NCI-H345 (cell line): ENCODE data around the gene ALG11.
"Not testable (repeated sequence)": the region's sequence is repeated elsewhere in the genome, so short reads cannot be mapped to it uniquely, and the experiment has no call there.

Experiments used
- DNase-seq: peaks from one replicate; lab custom pipeline; 2025; lab: John Stamatoyannopoulos, UW

The ALG11 gene, protein sequence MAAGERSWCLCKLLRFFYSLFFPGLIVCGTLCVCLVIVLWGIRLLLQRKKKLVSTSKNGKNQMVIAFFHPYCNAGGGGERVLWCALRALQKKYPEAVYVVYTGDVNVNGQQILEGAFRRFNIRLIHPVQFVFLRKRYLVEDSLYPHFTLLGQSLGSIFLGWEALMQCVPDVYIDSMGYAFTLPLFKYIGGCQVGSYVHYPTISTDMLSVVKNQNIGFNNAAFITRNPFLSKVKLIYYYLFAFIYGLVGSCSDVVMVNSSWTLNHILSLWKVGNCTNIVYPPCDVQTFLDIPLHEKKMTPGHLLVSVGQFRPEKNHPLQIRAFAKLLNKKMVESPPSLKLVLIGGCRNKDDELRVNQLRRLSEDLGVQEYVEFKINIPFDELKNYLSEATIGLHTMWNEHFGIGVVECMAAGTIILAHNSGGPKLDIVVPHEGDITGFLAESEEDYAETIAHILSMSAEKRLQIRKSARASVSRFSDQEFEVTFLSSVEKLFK

DNA sequence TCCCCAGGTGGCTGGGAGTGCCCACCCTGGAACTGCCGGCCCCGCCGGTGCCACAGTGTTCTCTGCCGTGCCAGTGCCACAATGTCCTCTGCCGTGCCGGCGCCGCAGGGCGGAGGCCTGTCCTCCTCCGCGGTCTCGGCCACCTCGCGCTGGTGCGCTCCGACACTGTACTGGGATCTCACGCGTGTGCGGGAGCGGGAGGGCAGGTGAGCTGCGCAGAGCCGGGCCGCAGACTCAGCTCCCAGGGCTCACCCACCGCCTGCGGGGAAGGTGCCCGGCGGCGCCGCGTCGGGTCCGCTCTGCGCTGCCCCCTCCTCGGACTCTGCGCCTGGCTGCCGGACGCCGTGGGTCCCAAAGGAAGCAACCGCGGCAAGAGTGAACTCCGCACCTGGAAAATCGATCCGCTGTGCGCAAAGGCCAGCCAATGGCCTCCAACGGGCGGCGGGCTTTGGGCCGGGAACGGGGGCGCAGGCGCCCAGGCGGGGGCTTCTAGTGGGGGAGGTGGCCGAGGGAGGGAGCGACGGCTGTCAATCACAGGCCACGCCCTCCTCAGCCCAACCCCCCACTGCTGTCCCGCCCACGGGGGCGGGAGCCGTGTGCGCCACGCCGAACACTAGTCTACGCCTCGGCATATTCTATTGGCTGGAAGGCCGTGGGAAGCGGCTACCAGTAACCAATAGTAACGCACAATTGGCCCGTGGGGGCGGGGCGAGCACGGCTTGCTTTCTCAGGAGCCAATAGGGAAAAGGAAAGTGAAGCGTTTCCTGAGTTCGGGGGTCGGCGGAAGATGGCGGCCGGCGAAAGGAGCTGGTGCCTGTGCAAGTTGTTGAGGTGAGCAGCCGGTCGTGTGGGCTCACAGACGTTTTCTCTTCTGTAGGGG lies at the start of gene ALG11:
Gene ALG11, plus strand, starts transcription at position 767 of the 880 bp plus-strand sequence. Its CDS starts 21 bp downstream, at position 788.
- DNase-seq = peak; percentile 95

DNA sequence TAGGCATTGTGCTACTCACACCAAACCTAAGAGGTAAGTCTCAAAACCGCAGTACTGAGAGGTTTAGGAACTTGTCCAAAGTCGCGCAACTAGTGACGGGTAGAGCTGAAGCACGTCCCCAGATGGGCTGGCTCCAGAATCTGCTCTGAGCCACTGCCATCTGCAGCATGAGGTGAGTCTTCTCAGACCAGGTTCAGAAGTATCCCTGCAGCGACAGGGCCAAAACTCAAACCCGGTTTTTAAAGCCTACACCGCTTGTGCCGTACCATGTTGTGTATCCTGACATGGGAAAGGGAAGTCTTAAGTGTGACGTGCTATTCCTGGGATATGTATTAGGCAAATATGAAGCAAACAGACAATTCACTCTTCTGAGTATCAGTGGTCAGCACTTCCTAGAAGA lies 46.0 kb upstream of the ALG11 start:
- no peak for DNase-seq

DNA sequence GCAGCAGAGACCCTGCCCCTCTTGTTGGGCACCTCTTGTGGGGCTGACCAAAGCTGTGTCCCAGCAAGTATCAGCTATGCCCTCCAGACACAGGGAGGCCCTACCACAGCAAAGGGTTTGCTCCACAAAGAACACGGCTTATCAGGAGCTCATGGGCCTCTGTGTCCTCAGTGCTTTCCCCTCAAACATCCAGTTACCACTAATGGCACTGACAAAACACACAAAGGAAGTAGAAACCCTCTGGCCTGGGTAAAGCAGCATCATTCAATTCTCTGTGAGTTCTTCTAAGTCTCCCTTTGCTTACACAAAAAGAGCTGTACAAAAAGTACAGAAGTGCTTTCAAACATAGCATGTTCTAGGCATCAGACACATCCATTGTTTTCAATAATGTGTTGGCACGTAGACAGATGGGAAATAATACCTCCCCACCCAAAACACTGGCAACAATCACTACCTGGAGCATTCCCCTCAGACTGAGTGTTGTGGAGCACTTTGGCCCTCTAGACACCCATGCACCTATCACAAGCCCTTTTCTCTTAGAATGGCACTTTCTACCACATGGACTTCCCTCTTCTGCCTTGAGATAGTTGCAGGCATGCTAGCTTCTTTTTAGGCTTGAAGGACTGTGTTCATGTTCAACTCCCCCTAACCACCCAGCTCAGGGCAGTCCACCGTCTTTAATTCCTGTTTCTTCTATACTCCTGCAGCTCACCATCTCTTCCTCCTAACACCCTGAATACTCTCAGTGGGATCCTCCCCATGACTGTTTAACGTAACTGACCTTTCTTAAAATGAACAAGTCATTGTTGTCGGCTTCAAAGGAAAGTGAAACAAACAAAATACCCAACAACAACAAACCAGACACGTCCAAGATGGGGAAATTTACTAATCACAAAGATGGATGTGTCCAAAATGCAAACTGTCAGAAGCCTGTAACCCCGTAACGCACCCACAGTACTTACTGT lies 44.4 kb upstream of the ALG11 start:
- no peak for DNase-seq

DNA sequence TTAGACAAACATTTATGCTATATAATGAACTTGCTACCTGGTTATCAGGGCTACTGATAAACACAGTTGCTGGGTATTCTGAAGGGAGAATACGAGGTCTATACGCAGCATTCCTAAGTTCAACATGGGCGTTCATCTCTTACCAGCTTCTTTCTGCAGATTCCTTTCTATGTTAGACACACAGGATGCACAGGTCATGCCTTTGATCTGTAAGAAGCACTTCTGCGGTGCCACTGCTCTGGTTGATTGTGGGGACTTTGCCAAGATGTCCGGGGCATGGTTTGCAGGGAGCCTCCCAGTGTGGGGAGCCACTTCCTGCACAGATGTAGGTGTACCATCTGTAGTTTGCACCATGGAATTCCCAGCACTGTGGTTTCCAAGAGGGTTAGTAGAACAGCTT lies 41.8 kb upstream of the ALG11 start:
- no peak for DNase-seq

DNA sequence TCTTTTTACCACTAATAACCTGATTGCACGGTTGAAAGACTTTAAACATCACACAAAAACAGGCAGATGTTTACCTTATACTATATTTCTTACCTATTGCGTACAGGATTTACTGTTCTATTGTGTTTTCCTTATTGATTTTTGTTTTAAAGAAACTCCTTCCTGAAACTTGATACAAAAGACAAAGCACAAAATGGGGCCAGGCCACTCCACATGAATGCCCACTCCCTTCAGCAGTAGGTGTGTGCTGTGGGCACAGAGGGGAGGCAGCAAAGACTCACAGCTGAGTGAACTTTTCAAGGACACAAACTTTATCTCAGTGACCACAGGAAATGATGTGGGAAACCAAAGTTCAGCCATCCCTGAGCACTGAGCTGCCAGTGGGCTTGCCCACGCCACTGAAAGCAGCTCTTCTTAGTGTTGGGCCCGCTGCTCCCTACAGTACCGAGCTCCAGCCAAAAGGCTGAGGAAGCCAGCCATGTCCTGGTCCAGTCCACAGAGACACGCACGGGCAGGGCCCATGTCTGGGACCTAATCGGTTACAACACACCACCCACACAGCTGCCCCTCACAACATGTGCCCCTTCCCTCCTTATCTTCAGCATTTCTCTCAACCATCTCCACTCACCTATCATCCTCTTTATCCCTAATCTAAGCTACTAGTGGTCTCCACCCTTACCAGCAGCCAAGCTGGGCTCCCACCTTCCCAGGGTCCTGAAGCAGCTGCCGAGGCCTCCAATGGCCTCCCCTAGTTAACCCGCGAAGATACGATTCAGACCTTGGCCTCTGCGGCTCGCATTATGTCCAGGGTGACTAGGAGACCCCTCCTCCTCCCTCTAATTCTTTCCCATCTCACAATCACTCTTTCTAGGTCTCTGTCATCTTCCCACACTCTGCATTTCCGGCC lies 40.4 kb upstream of the ALG11 start:
- peak; percentile 22 for DNase-seq

DNA sequence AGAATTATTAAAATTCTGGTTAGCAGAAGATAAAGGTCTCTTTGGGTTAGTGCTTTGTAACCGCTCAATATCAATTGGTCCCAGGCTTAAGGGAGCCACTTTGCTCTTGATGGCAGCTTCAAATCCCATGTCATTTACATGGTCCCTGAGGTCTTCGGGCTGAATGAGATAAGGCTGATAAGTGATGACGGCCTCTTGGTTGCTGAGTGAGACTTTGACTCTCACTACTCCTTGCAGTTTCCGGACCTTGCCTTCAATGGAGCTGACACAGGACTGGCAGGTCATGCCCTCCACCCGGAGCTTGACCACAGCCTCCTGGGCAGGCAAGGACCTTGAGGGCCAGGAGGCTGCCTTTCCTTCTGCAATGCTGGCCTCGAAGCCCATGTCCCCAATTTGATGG lies 37.7 kb upstream of the ALG11 start:
- DNase-seq = no peak

DNA sequence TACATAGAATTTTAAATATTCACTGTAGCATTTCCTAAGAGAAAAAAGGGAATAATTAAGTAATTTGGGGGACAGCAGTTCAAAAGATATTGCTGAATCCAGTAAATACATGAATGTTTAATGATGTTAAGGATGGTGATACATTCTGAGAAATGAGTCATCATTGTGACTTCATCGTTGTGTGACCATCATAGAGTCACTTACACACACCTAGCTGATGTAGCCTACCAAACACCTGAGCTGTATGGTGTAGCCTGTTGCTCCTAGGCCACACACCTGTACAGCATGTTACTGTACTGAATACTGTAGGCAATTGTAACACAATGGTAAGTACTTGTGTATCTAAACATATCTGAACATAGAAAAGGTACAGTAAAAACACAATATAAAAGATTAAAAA lies 35.8 kb upstream of the ALG11 start:
- DNase-seq = no peak

DNA sequence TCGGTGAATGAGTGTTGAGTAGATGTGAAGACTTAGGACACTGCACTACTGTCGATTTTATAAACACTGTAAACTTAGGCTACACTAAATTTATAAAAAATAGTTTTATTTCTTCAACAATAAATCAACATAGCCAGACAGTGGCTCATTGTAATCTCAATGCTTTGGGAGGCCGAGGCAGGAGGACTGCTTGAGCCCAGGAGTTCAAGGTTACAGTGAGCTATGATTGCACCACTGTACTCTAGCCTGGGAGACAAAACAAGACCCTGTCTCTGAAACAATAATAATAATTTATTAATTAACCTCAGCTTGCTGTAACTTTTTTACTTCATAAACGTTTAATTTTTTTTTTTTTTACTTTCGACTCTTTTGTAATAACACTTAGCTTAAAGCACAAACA lies 35.3 kb upstream of the ALG11 start:
- DNase-seq = no peak

DNA sequence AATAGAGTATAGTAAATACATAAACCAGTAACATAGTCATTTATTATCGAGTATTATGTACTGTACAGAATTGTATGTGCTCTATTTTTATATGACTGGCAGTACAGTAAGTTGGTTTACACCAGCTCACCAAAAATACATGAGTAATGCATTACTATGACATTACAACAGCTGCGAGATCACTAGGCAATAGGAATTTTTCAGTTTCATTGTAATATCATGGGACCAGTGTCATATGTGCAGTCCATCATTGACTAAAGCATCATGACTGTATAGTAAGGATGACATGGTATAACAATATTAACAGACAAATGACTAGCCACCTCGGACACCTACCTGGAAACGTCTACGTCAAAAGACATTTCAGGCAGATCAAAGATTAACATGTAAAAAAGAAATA lies 34.6 kb upstream of the ALG11 start:
- DNase-seq = no peak

DNA sequence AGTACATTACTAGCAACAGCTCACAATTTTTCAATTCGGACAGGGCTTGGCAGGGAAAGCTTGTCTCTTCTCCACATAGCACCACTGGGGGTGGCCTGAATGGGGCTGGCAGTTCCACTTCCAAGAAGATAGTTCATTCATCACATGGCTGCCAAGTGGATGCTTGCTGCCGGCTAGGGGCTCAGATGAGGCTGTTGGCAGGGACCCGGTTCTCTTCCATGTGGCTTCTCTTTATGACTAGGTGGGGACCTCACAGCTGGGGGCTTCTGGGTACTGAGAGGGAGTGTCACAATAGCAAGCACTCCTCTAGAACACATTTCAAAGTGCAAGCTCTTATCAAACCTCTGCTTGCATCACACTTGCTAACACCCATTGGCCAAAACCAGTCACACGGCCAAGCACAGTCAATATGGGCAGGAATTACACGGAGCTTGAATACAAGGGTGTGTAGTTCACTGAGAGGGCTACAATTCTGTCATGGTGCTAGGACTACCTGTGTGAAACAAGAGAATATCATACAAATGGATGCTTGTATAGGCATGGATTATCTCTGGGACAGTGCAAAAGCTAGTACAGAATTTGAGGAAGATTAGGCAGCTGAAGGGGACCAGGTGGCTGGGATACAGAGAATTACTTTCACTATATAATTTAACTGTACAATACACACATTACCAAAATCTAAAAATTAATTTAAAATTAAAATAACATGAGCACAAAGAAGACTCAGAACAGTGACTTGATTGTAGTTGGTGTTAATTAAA lies 33.2 kb upstream of the ALG11 start:
- no peak for DNase-seq

DNA sequence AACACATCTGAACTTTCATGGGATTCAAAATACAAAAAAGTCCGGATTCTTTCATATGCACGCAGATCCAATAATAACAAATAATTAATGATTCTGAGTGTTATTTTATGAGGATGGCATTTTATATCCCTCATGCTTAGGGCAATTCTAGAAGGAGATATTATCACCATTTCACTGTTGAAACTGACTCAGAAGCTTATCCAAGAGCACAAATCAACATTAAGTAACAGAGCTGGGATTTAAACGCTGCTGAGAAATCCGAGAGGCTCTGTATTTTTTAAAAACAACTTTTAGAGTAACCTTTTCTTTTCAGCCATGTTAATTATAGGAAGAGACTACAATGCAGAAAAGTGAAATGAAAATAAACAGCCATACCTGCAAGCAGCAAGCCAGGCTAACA lies 31.3 kb upstream of the ALG11 start:
- no peak for DNase-seq

DNA sequence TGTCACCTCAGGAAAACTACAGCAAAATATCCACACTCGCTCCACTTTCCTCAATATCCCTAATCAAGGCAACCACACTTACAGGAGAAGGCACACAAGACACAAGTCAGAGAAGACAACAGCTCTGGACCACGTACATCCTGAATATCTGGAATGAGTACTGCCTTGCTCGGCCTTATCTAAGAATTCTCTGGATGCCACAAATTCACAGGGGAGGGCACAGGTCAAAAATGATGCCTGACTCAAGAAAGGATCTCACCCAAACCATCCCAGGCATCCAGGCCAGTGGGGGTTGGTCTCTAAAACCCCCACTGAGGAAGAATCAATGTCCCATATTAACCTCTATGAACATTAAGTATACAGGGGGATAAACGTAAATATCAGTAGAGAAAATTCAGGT lies 30.8 kb upstream of the ALG11 start:
- no peak for DNase-seq

DNA sequence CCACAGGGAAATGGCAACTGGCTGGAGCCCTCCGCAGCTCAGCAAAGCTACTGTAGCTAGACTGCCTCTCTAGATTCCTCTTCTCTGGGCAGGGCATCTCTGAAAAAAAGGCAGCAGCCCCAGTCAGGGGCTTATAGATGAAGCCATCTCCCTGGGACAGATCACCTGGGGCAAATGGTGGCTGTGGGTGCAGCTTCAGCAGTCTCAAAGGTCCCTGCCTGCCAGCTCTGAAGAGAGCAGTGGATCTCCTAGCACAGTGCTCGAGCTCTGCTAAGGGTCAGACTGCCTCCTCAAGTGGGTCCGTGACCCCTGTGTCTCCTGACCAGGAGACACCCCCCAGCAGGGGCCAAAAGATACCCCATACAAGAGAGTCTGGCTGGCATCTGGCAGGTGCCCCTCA lies 28.9 kb upstream of the ALG11 start:
- not testable (repeated sequence) for DNase-seq

DNA sequence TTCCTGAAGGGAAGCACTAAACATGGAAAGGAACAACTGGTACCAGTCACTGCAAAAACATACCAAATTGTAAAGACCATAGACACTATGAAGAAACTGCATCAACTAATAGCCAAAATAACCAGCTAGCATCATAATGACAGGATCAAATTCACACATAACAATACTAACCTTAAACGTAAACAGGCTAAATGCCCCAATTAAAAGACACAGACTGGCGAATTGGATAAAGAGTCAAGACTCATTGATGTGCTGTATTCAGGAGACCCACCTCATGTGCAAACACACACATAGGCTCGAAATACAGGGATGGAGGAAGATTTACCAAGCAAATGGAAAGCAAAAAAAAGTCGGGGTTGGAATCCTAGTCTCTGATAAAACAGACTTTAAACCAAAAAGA lies 27.3 kb upstream of the ALG11 start:
- DNase-seq = not testable (repeated sequence)

DNA sequence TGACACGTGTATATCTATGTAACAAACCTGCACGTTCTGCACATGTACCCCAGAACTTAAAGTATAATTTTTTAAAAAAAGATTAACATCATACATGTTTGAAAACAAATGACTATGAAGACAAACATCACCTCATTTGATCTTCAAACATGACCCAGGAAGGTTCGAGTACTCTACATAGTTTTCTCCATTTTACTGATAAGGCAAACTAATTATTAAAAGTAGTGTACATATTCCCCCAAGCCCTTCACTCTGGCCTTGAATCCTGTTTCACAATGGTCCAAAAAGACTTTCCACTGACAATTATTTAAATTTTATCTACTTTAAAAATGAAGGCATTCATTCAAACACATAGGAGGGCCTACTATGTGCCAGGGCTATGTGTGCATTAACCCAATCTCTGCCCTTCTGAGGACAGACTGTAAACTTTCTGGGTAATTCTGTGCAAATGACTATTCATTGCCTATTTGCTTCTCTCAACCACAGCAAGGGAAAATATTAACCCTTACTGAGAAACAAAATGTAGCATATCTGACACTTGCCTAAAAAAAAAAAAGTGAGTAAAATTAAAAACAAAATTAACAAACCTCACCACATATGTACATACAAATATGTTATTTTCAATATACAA lies 23.1 kb upstream of the ALG11 start:
- no peak for DNase-seq

DNA sequence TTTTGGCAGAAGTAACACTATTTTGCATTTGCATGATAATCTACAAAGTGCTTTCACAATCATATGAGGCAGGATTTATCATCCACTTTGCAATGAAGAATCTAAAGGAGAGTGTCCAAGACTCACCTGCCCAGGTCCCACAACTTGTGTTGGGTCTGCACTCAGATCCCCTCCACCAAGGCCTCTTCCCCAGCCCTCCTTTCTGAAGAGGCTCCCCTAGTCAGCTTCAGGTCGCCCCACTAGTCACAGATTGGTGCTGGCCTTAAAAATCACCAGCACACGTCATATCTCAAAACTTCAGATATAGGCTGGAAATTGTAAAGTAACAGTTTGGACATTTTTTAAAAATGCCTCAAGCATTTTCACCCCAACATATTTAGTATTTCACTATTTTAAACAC lies 18.5 kb upstream of the ALG11 start:
- no peak for DNase-seq

DNA sequence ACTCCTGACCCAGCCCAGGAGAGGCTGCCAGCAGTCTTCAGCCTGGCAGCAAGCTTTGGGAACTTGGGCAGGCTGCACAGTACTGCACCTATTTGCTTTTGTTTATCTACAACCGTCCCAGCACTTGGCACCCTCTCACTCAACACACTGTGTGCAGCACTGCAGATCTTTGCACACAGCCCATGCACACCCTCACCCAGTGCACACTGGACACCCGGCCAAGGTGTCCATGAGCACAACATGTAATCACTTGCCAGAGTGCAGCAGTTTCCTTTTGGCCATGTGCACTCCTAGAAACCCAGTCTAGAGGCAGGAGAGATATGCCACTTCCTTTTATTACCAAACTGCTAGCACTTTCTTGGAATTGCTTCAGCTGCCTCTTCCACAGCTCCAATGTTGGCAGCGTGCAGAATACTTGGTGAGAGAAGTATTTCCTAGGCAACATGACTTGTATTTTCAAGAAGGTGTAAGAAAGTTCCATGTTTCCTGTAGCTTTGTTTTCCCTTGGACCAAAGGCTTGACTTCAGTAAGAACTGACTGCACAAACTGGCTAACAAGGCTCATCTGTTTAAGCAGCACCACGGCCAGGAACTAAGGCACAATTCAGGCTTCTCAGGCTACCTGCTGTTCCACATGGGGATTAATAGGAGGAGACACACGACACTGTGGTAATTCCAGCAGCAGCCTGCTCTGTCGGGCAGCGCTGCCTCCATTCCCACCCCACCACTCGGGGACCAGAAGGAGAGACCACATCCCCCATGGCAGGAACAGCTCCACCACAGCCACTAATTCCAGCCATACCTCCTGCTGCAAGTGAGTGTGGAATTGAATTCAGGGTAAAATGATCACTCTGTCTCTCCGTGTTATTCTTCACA lies 16.3 kb upstream of the ALG11 start:
- DNase-seq = no peak

DNA sequence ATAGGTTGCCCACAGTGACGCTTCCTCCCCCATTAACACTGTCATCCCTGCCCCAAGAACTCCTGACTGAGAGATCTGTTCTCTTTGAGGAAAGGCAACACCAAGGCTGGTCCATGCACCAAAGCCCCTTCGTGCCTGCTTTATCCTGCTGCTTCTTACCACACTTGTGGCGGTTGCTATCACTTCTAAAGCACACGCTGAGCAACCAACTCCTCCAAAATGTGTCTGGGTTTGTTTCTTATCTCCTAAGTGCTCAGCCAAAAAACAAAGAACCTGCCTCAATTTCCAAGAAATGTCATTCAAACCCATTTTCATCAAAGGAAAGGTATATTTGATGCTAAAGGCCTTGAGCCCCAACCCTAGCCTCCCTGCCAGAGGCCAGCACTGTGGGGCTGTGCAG lies 15.6 kb upstream of the ALG11 start:
- DNase-seq = no peak

DNA sequence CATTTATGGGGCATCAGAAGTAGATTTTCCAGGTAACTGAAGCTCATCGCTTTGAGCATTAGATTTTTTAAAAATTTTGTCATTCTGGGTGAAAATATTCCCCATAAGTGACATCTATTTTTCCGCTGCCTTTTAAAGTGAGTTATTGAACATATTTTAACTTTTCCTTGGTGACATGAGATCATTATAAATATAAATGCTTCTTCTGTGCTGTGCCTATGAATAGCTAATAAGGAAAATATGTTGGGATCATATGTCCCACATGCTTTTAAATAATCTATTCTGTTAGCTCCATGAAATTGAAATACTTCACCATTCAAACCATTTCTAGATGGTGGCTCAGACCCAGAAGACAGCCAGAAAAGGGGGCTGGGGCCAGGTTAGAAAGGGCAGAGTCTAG lies 15.0 kb upstream of the ALG11 start:
- DNase-seq = no peak
